NCI-H2171 treated with DMSO at 0.1 percent for 48 hours (cell line): ENCODE measurements around the gene MMP3.
"Not testable (repeated sequence)": the region's sequence is repeated elsewhere in the genome, so short reads cannot be mapped to it uniquely, and the experiment has no call there.

Experiments
- DNase-seq: peaks from one replicate; lab custom pipeline; 2025; lab: John Stamatoyannopoulos, UW

MMP3 gene

DNA sequence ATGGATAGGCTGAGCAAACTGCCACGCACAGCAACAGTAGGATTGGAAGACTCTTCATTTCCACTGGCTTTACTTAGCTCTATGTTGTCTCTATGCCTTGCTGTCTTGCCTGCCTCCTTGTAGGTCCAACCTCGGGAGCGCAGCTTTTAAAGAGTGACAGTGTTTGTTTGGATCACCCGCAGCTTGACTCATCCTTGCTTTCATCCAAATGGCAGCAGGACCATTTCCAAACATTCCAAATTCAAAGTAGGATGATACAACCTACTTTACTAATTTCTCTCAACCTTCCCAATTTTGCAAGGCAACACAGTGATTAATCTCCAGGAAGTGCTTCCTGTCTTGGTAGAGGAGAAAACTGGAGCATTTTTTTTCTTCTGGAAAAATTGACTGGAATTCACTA is at the start of gene MMP3:
MMP3 (minus strand) TSS at position 121 of the 400 bp plus-strand sequence; CDS start at position 58, 63 bp downstream.
- DNase-seq, result no peak

- DNase-seq, result no peak
Measured at GRCh38 chr11:102891736-102892135, 48.3 kb upstream of the MMP3 start.

GRCh38 chr11:102886999-102887398 is 43.6 kb upstream of the MMP3 start:
- no peak for DNase-seq

GRCh38 chr11:102883141-102883540 is 39.7 kb upstream of the MMP3 start:
- DNase-seq, result no peak

DNA sequence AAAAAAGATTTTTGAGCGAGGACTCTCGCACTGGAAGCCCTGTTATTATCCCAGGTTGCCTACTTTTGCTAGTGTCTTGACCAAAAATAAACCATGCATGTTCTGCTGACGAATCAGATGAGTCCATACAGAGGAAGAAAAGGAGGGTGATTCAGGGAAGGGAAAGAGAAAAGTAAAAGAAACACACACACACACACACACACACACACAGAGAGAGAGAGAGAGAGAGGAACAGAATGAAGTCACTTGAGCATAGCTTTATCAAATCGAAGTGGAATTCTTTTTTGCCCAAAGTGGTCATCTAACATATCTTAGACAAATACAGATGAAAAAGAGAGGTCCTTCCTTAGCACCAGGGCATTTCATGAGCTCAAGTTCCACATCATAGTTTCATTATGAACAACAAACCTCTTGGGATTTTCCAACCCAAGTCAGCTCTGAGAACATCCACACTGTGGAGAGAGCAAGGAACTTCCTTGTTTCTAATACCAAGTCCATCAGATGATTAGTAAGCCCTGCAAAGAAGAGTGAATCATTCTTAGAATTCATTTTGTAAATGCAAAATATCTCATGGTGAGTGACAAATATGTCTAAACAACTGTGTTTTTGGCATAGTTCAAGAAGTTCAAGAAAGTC is 39.1 kb upstream of the MMP3 start:
- no peak for DNase-seq

GRCh38 chr11:102879801-102880200 is 36.4 kb upstream of the MMP3 start:
- no peak for DNase-seq

GRCh38 chr11:102878595-102878994 is 35.2 kb upstream of the MMP3 start:
- no peak for DNase-seq

DNA sequence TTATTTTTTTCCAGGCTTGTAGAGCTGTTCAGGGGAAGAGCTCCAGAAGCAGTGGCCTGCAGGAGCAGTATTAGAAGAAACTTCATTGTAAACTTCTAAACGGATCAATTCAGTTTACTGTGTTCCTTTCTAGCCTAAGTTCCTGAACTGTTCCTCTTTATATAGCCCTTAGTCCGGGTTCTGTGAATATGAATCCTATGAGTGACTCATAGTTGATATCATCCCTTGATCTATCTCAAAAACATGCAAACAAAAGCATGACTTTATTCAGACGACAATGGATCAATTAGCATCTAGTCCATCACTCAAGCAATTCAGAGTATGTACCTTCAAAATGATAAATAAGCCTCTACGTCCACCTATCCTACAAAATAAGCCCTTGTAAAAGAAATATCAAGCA is 31.4 kb upstream of the MMP3 start, which contains the start of gene MMP12:
MMP12 (minus strand) TSS at position 131 of the 400 bp plus-strand sequence; CDS start at position 86, 45 bp downstream.
- no peak for DNase-seq

GRCh38 chr11:102869354-102869964 is 26.1 kb upstream of the MMP3 start:
- not testable (repeated sequence) for DNase-seq

DNA sequence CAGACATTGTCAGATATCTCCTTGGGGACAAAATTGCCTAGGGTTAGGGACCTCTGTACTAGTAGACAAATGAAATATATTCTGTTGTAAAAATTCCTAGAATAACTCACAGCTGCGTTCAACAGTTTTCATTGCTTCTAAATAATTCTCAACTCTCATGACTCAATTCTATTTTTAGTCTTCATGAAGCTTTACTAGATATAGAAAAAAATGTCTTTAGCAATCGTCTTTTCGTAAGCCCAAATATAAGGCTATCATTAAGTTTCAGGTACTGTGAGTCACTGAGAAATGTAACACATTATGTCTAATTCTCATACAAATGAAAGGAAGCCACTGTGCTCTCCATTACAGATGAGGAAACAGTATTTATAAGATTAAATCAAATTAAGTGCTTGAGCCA is 24.9 kb upstream of the MMP3 start:
- no peak for DNase-seq

DNA sequence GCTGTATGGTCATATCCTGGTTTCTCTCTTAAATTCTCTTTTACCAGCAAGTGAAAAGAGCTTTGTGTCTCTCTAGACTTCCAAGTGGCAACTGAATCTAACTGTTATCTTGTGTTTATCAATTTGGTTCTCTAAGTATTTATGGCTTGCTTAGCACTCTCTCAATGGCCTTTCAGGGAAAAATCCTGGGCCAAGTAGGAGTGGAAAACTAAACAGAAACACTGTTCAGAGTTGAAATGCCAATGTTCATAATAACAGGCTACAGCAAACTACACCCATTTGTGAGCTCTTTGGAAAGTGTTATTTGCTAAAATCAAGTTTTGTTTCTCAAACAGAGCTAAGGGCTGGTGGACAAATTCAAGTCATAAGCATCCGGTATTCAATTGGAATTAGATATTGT is 21.3 kb upstream of the MMP3 start:
- DNase-seq, result no peak

GRCh38 chr11:102853956-102854355 is 10.5 kb upstream of the MMP3 start:
- no peak for DNase-seq

DNA sequence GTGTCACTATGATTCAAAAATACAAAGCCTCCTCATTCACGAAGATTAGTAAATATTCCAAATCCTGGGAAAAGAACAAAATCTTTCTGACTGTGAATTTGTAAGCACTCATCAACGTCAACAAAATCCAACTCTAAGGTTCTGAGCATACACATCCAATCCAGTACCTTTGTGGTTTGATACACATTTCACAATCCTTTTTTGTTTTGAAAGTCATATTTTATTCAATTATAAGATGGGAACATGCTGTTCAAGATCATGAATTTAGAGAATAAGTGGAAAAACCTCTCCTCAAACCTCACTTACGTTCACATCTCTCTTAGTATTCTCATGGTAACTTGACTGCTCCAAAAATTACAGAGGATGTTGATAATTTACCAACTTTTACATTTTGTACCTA is 9.6 kb upstream of the MMP3 start:
- no peak for DNase-seq

DNA sequence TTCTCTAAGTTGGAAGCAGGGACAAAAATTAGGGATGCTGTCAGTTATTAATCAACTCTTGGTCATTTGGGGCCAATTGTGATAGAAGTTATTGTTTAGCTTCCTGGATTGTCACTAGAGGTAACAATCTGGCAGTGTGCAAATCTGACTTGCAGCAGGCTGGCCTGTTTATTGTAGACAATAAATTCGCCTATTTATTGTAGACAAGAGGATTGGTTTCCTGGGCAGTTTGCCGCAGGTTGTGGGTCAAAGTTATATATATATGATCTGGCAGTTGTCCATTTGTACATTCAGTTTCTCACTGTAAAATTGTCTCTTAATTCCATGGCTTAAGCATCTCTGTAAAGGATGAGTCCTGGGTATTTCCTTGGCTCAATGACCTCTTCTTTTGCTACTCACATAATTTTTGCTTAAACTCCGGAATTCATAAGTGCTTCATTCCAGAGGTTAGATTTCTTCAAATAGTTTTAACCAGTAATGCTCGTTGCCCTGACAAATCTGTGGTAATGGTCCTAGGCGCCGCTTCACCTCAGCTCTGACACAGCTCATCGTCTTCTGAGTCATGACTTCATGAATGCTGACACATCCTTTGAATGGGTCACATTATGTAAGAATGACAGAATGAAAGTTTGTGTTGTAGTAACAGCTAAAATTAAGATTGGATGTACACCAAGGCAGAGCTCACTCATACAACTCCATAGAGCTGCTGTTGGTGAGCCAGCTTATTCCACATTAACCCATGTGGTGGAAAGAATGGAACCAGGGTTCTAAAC is 7.8 kb upstream of the MMP3 start:
- no peak for DNase-seq

DNA sequence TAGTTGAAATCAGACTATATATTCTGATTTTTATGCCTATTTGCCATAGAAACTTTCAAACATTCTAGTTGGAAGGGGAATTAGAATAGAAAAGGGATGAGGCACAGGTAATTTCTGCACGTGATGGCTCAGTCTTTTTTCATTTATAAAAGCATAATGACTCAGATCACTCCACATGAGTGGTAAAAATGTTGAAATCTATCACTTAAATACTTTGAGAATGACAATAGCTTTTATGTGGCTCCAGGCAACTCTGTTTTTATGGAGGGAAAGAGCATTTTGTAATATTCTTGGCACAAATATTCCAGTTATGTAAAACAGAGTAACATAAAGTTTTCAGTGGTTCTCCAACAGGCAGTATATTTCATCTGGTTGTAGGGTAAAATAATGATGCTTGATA is 5.9 kb upstream of the MMP3 start:
- DNase-seq, result no peak

DNA sequence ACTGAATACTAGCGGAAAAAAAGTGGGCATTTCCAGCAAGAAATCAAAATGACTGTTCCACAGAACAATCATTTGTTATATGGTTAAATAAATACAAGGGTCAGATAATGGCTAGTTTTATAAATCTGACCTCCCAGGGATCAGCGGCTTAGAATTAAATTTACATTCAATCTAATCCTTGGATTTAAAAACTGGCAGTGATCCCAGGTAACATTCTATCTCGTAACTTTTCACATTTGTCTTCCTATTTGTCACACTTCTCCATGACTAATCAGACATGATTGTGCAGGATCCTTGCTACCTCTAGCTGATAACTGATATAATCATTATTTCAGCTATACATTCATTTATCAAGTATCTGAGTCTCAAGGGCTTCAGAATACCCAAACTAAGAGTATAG is 2.9 kb upstream of the MMP3 start:
- DNase-seq, result no peak

- no peak for DNase-seq
Measured at GRCh38 chr11:102842930-102843329, 479 bp downstream of the MMP3 start.

DNA sequence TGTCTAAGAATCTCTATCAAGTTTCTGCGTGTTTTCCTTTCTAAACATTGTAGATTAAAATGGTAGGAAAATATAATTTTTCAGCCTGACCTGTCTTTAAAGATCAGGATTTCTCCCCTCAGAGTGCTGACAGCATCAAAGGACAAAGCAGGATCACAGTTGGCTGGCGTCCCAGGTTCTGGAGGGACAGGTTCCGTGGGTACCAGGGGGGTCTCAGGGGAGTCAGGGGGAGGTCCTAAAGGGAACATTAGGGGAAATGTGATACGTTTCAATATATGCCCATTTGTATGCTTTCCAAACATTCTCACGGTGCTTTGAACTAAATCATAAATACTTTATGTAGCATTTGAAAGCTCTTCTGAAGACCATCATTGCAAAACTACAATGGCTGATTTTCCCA is 3.4 kb downstream of the MMP3 start:
- DNase-seq, result no peak

GRCh38 chr11:102837646-102838045 is 5.8 kb downstream of the MMP3 start:
- no peak for DNase-seq

GRCh38 chr11:102837156-102837555 is 6.3 kb downstream of the MMP3 start:
- DNase-seq, result no peak

DNA sequence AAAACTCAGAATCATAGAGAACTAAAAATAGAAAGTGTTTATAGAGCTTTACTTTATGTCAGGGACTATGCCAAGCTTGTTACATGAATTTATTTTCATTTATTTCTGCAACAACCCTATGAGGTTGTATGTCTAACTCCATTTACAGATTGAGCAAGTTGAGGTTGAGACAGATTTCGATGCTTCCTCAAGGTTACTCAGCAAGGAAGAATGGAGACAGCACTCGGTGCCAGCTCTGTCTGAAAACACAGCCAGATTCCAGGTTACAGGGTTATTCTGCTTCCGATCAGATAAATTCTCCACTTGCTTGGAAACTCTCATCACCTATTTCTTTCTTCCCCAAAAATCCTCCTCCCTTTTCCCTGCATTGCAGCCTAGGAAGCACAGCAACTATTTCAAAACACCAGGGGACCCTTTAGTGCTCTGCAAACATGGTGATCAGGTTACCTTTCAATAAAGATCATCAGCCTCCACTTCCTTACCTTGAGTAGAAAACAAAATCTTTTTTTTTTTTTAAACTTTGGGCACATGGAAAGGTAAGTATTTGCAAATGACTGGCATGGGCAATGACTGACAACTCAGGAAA is 7.0 kb downstream of the MMP3 start:
- no peak for DNase-seq

DNA sequence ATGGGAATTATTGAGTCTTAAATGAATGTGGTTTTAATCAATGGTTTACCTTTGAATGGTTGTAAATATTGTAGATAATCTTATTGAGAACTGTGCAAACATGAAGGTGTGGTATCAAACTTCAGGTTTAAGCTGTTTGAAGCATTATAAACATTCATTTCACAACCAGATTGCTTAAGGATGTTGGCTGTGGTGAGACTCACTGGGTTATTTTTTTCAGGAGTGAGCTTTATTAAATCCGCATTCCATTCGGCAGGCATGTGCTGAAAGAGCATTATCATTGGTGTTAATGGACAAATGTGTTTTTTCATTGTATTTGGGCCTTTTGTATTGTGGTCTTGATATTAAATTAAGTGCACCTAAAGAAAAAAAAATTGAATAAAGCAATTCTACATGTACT is 9.7 kb downstream of the MMP3 start:
- no peak for DNase-seq

GRCh38 chr11:102832612-102833011 is 10.8 kb downstream of the MMP3 start:
- DNase-seq, result no peak
